IPS-NIHi7 (cell line): ENCODE measurements around the gene JAK3.

Experiments used
- DNase-seq: peaks from one replicate; pipeline ENCODE4 v3.0.0; 2012; ENCODE audit warnings: mixed read lengths; ENCODE audit errors: extremely low spot score

Gene JAK3

GRCh38 chr19:17865364-17866311, 17.9 kb upstream of the JAK3 start:
- DNase-seq: peak; percentile 19

- no peak for DNase-seq
Observed at GRCh38 chr19:17863520-17864182, 15.9 kb upstream of the JAK3 start.

- no peak for DNase-seq
Observed at GRCh38 chr19:17862711-17863519, 15.1 kb upstream of the JAK3 start.

GRCh38 chr19:17861542-17862402, 14.0 kb upstream of the JAK3 start:
- DNase-seq: no peak

- no peak for DNase-seq
Observed at GRCh38 chr19:17860993-17861360, 13.2 kb upstream of the JAK3 start.

GRCh38 chr19:17860331-17860992, 12.7 kb upstream of the JAK3 start:
- no peak for DNase-seq

GRCh38 chr19:17859533-17860330, 11.9 kb upstream of the JAK3 start, which contains the start of gene RPL18A:
RPL18A (plus strand) TSS chr19:17859910; CDS start chr19:17859957, 47 bp downstream.
- peak; percentile 96 for DNase-seq

GRCh38 chr19:17855280-17856152, 7.7 kb upstream of the JAK3 start:
- DNase-seq: peak; percentile 84

GRCh38 chr19:17854061-17854460, 6.3 kb upstream of the JAK3 start:
- no peak for DNase-seq

GRCh38 chr19:17848595-17849292, 962 bp upstream of the JAK3 start:
- DNase-seq: no peak

- no peak for DNase-seq
Observed at GRCh38 chr19:17846146-17846545, 1.6 kb downstream of the JAK3 start.

- no peak for DNase-seq
Observed at GRCh38 chr19:17843908-17844490, 3.8 kb downstream of the JAK3 start.

GRCh38 chr19:17843292-17843827, 4.4 kb downstream of the JAK3 start:
- no peak for DNase-seq

GRCh38 chr19:17842663-17843291, 5.0 kb downstream of the JAK3 start:
- DNase-seq: no peak

GRCh38 chr19:17841810-17842662, 5.7 kb downstream of the JAK3 start:
- DNase-seq: peak; percentile 95

- no peak for DNase-seq
Observed at GRCh38 chr19:17841371-17841809, 6.4 kb downstream of the JAK3 start.
